ENCODE data around the gene TBCD. TPM values are rescaled to one million over a fixed set of nuclear protein-coding genes. Genes with fewer than 3 reads are reported as not detected.

TBCD gene
- total RNA-seq, 1 experiment from 2014 or later, result 129 TPM

- H3K14ac ChIP-seq (ENCODE audit: insufficient read depth, low read length), result no peak overlapping the region
- H2AFZ ChIP-seq (ENCODE audit: low read length), result no peak overlapping the region
- WGBS (ENCODE audit: extremely low coverage, insufficient read length, low lambda C conversion rate), result no CpG with 5 or more reads among the region's 9 CpGs
- no peaks in the 10 kb centered on the region for H3K79me1 ChIP-seq (ENCODE audit: insufficient read depth, low read depth, low read length, poor library complexity, severe bottlenecking)
- Mint-ChIP-seq H3K27me3 (ENCODE audit: low read depth) (no peaks in the 10 kb centered on the region), H3K36me3 (ENCODE audit: insufficient read depth in 1 of 3, low read depth in 3 of 3) (peaks cover 35 to 61% (median 60%) of the 10 kb centered on the region in 3 experiments), H3K27ac (peak overlapping the region in 1 of 3 experiments; percentile 23; a peak in 2 of 7 replicates), H3K9me3 (peaks cover 0 to 3% of the 10 kb centered on the region in 2 experiments; a peak in 2 of 5 replicates), H3K4me3 (no peak overlapping the region), H3K4me1 (no peaks in the 10 kb centered on the region)
- H3K9me3 ChIP-seq (ENCODE audit: control insufficient read depth, low read depth, low read length), result no peaks in the 10 kb centered on the region
- no peak overlapping the region for H2BK15ac ChIP-seq (ENCODE audit: low read depth, low read length)
- H2BK12ac ChIP-seq (ENCODE audit: insufficient read length, low read depth, low read length), result no peak overlapping the region
- H3K27me3 ChIP-seq (ENCODE audit: insufficient read depth, low read length), result no peaks in the 10 kb centered on the region
- H3K27ac ChIP-seq (ENCODE audit: insufficient read length, low read depth, low read length), result no peak overlapping the region
- no peaks in the 10 kb centered on the region for H4K20me1 ChIP-seq (ENCODE audit: control insufficient read depth, insufficient read depth, insufficient read length)
- no peak overlapping the region for H2AK5ac ChIP-seq (ENCODE audit: insufficient read length, low read length)
- no peak overlapping the region for H3K4ac ChIP-seq (ENCODE audit: low read depth, low read length)
- H2BK5ac ChIP-seq (ENCODE audit: insufficient read length, low read length), result no peak overlapping the region
- H3T11ph ChIP-seq (ENCODE audit: low read length), result no peak overlapping the region
- H2BK20ac ChIP-seq (ENCODE audit: low read depth, low read length, poor library complexity, severe bottlenecking), result no peak overlapping the region
- no peak overlapping the region for H4K5ac ChIP-seq (ENCODE audit: insufficient read length, low read depth, low read length)
- no peak for DNase-seq
- H3K79me2 ChIP-seq (ENCODE audit: insufficient read depth, low read length), result no peaks in the 10 kb centered on the region
- no peaks in the 10 kb centered on the region for H3K4me1 ChIP-seq (ENCODE audit: insufficient read depth, low read length)
- H3K4me2 ChIP-seq (ENCODE audit: insufficient read depth, insufficient read length, low read length), result no peak overlapping the region
- peaks cover 2% of the 10 kb centered on the region for H3K23me2 ChIP-seq (ENCODE audit: insufficient read length, low read depth, low read length, poor library complexity, severe bottlenecking)
- H4K91ac ChIP-seq (ENCODE audit: insufficient read length, low read depth, low read length), result no peak overlapping the region
- H2BK120ac ChIP-seq (ENCODE audit: low read depth, low read length, poor library complexity, severe bottlenecking), result no peak overlapping the region
- H3K9ac ChIP-seq (ENCODE audit: extremely low read depth, insufficient read length, low read length), result no peak overlapping the region
- no peak for TF ChIP-seq CTCF (conservative IDR thresholded peaks at IDR 0.05)
- H3K18ac ChIP-seq (ENCODE audit: insufficient read length, low read depth, low read length), result no peak overlapping the region
- H3K23ac ChIP-seq (ENCODE audit: insufficient read length, low read depth, low read length), result no peak overlapping the region
- H3K56ac ChIP-seq (ENCODE audit: insufficient read length, low read depth, low read length), result no peak overlapping the region
- no peak overlapping the region for H4K8ac ChIP-seq (replicated peaks; ENCODE audit: insufficient read length, low read depth, low read length)
These were observed 158.9 kb downstream of the TBCD start for GRCh38 chr17:82910770-82911169.
